ENCODE results near the gene THSD4.

- TF ChIP-seq CTCF (IDR thresholded peaks at IDR 0.05; ENCODE audit: low read length) (no peak), EZH2 (optimal IDR thresholded peaks at IDR 0.05; ENCODE audit: low read depth, low read length) (no peak)
These were observed 215.9 kb downstream of the THSD4 start for GRCh38 chr15:71331173-71331572.

Measured in MM.1S (cell line).